GM18951 (cell line): ENCODE results near the gene MAPK1.
A peak's percentile ranks its signal among the peaks of the same experiment; 100 is the strongest.
"Not testable (repeated sequence)": the region's sequence is repeated elsewhere in the genome, so short reads cannot be mapped to it uniquely, and the experiment has no call there.

Experiments used
- POLR2A ChIP-seq: IDR thresholded peaks from 4 replicates; pipeline ENCODE4 v1.6.1; 2011; ENCODE audit warnings: mild to moderate bottlenecking; ENCODE audit not compliant: insufficient read length, insufficient read depth; ENCODE audit errors: extremely low read depth
- in situ Hi-C: fragments of 300-500 bp; cut with MboI; formaldehyde crosslinking; loops from one replicate; pipeline ENCODE4 v1.12.0; 2022; ENCODE audit warnings: low sequenced_read_pairs, mixed read lengths, inconsistent platforms; ENCODE audit not compliant: unreplicated experiment

Gene MAPK1

DNA sequence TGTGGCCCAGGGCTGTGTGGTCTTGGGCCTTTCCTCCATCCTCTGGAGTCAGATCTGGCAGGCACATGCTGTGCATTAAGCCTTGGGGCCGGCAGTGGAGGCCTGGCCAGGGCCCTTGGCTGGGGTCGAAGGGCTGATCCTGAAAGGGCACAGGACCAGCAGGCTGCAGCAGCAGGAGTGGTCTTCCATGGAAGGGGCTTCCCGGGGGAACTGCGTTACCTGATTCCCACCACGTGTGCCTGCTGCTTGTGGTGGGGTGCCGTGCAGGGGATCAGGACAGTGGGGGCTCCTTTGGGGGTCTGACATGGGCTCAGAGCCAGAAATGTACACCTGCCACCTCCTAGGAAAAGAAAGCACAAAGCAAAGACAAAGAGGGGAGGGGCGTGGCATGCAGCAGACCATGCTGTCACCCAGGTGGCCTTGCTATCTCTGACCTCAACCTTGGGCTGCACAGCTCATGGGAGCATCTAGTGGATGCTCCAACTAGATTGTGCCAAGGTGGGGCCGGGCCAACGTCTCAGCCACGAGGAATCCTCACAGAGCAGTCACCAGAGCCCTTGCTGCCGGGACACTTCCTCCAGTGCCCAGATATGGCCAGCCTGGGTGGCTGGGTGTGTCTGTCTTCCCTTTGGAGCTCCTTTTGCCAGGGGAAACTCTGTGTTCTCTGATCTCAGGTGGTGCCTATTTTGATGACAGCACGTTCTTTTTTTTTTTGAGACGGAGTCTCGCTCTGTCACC lies 113.9 kb downstream of the MAPK1 start:
- TF ChIP-seq POLR2A = no peak
- in situ Hi-C loops = no loop called here

DNA sequence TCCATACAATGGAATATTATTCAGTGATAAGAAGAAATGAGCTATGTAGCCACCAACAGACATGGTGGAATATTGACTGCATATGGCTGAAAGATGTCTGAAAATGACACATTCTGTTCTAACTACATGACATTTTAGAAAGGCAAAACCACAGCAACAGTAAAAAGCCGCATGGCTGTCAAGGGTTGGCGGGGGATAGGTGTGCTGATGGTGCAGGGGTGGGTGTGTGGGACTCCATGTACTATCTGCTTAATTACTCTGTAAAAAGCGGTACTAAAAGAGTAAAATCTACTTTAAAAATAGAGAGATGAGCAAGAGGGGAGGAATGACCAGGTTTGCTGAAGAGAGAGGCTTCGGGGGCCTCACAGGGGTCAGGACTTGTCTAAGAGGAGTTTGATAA lies 115.2 kb downstream of the MAPK1 start:
- in situ Hi-C loops = no loop called here
- no peak for TF ChIP-seq POLR2A

GRCh38 chr22:21745948-21746347 lies 121.5 kb downstream of the MAPK1 start:
- in situ Hi-C loops = no loop called here
- TF ChIP-seq POLR2A = no peak

DNA sequence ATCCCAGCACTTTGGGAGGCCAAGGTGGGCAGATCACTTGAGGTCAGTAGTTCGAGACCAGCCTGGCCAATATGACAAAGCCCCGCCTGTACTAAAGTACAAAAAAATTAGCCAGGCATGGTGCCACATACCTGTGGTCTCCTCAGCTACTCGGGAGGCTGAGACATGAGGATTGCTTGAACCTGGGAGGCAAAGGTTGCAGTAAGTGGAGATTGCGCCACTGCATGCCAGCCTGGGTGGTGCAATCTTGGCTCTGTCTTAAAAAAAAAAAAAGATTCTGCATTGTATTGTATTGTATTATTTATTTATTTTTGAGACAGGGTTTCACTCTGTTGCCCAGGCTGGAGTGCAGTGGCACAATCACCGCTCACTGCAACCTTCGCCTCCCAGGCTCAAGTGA lies 122.5 kb downstream of the MAPK1 start:
- in situ Hi-C loops = not testable (repeated sequence)

GRCh38 chr22:21741790-21742189 lies 125.7 kb downstream of the MAPK1 start:
- TF ChIP-seq POLR2A = no peak
- in situ Hi-C loops = no loop called here

DNA sequence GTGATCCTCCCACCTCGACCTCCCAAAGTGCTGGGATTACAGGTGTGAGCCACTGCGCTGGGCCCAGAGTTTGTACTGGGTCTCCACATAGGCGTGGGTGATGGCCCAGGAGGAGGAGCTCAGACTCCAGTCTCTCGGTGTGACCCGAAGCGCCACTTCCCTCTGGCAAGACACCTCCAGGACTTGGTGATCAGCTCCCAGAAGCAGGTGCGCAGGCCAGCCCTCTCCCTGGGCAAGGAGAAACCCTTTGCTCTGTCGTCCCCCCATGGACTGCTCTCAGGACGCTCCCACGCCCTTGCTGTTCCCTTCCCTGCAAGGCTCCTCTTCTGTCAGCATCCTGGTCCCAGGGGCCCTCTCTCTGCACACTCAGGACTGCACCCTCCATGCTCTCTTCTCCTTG lies 126.4 kb downstream of the MAPK1 start:
- TF ChIP-seq POLR2A = no peak
- in situ Hi-C loops = no loop called here

DNA sequence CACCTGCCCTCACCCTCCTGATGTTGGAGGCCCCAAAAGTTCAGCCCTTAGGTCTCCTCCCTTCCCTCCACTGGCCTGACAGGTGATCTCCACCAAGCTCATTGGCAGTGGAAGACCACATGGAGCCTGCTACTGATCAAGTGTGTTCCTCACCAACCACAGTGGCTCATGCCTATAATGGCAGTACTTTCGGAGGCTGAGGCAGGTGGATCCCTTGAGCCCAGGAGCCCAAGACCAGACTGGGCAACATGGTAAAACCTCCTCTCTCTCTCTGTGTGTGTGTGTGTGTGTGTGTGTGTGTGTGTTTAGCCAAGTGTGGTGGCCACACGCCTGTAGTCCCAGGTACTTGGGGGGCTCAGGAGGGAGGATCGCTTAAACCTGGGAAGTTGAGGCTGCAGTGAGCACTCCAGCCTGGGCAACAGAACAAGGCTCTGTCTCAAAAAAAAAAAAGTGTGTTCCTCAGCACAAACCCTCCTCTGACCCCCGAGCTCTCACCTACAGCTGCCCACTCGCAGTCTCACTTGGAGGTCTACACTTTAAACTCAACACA lies 127.5 kb downstream of the MAPK1 start:
- in situ Hi-C loops = no loop called here
- TF ChIP-seq POLR2A = no peak

DNA sequence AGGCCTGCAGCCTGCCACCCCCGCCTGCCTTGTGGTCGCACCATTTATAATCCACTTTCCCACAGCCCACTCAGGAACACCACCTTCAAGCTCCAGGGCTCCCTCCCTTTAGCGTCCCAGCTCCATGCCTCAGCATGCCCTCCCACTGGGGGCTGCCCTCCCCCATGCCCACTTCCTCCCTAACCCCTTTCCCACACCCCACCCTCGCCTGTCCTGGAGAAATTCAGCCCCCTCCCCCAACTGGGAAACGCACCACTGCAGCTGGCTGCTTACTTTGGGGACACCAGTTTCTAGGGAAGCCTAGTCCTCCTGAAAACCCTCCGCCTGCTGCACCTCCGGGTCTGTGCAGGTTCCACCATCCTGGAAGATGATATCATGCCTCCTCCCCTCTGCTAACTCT lies 128.5 kb downstream of the MAPK1 start:
- in situ Hi-C loops = no loop called here
- TF ChIP-seq POLR2A = no peak

- in situ Hi-C loops = no loop called here
- no peak for TF ChIP-seq POLR2A
Observed at GRCh38 chr22:21738081-21738480, 129.4 kb downstream of the MAPK1 start.

DNA sequence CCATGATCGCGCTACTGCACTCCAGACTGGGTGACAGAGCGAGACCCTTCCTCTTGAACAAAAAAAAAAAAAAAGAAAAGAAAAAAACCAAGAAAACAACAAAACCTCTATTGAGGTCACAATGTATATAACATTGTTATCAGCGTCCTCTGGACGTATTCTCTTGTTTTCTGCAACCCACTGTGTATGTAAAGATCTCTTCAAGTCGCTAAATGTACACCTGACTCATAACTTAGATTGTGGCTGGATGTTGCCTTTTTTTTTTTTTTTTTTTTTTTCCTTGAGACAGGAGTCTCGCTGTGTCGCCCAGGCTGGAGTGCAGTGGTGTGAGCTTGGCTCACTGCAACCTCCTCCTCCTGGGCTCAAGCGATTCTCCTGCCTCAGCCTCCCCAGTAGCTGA lies 130.5 kb downstream of the MAPK1 start:
- in situ Hi-C loops = no loop called here
- TF ChIP-seq POLR2A = no peak

GRCh38 chr22:21736084-21736642 lies 131.3 kb downstream of the MAPK1 start:
- in situ Hi-C loops = no loop called here
- TF ChIP-seq POLR2A = no peak

DNA sequence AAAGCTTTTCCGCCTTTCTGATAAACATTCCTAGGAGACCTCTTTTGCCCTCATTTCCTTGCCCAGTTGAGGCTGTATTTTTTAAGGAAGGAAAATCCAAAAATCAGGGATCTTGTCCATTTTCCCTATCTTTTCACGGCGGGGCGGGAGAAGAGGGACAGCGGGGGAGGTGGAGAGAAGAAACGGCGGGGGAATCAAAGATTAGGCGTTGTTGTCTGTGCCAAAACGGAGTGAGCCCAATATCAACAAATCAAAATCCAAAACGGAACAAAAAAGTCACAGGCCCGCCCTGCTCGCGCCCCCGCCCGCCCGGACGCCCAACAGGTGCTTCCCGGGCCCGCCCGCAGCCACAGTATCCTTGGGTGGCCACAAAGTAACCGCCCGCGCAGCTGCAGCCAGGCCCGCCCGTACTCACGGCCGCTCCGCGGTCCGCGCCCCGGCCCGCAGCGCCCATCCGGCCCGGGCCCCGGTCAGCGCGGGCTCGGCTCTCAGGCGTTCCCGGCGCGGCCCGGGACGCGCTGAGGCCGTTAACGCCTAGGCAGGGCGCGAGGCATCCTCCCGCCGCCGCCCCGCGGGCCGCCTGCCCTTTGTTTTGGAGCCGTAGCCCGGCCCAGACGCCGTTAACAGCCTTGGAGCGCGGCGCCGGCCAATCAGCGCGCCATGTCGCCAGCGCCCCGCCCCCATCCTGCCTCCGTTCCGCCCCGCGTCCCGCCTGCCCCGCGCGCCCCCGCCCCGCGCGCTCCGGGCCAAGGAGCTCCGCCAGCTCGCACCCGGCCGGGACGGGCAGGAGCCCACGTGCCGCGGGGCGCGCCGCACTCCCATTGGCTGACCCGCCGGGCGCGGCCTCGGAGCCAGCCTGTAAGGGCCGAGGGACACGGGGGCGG lies 132.0 kb downstream of the MAPK1 start, which contains the start of gene YPEL1:
Gene YPEL1, minus strand, starts transcription at position 595 of the 884 bp plus-strand sequence. CDS start 25,050 bp downstream, outside the sequence.
- TF ChIP-seq POLR2A = peak; percentile 59
- in situ Hi-C loops = no loop called here

- no peak for TF ChIP-seq POLR2A
- in situ Hi-C loops = no loop called here
Observed at GRCh38 chr22:21734540-21735199, 132.8 kb downstream of the MAPK1 start.

DNA sequence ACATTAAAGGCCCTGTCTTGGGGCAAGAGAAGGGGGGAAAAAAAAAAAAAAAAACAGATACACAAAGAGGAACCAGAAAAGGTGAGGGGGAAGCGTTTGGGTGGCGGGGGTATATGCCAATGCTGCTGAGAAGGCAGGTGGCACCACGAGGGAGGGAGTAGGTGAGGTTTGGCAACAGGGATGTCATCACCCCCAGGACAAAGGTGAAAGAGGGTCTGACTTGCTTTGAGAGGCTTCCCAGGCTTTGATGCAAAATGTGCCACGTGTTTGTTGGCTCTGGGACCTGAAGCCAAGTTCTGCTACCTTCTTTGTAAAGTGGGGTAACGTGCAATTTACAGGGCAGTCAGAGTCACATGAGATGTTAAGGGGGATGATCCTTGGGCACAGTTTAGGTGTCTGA lies 135.9 kb downstream of the MAPK1 start:
- in situ Hi-C loops = no loop called here
- TF ChIP-seq POLR2A = no peak
